Measurements from ENCODE around the gene PHF12. TPM values are rescaled to one million over a fixed set of nuclear protein-coding genes. Genes with fewer than 3 reads are reported as not detected.

PHF12 gene
- total and polyA plus RNA-seq, 2 of the 13 experiments (the other 11 are each of a cell fraction or from before 2014, with no cell fraction given) = 9.8 to 17.1 TPM

GRCh38 chr17:28881533-28882056, 69.7 kb downstream of the PHF12 start:
- H4K20me1 ChIP-seq (ENCODE audit: insufficient read depth, low read length) = no peaks in the 10 kb centered on the region
- no peaks in the 10 kb centered on the region for H3K9me3 ChIP-seq (ENCODE audit: low read length)
- no peak for TF ChIP-seq ZBTB4 (CRISPR knock-in tag; IDR thresholded peaks at IDR 0.05; ENCODE audit: borderline replicate concordance)
- TF ChIP-seq ZSCAN29 (CRISPR knock-in tag; conservative IDR thresholded peaks at IDR 0.05) = no peak
- no peak for TF ChIP-seq ZKSCAN8 (CRISPR knock-in tag; IDR thresholded peaks at IDR 0.05; ENCODE audit: borderline replicate concordance)
- no peak for TF ChIP-seq LCORL (IDR thresholded peaks at IDR 0.05)
- no peak for TF ChIP-seq LCORL (CRISPR knock-in tag; IDR thresholded peaks at IDR 0.05)
- TF ChIP-seq MXI1 (IDR thresholded peaks at IDR 0.05; ENCODE audit: borderline replicate concordance, low read depth, low read length) = no peak
- TF ChIP-seq CHD2 (IDR thresholded peaks at IDR 0.05; ENCODE audit: low read depth, low read length) = no peak
- TF ChIP-seq ZNF44 (CRISPR knock-in tag; IDR thresholded peaks at IDR 0.05) = no peak
- TF ChIP-seq ARNT2 (CRISPR knock-in tag; IDR thresholded peaks at IDR 0.05; ENCODE audit: low read depth) = no peak
- no peak for TF ChIP-seq SMAD9 (CRISPR knock-in tag; IDR thresholded peaks at IDR 0.05)
- TF ChIP-seq ZZZ3 (CRISPR knock-in tag; IDR thresholded peaks at IDR 0.05; ENCODE audit: borderline replicate concordance) = no peak
- no peak for TF ChIP-seq GLI4 (CRISPR knock-in tag; IDR thresholded peaks at IDR 0.05; ENCODE audit: borderline replicate concordance)
- no peak for TF ChIP-seq ZNF3 (CRISPR knock-in tag; IDR thresholded peaks at IDR 0.05)
- TF ChIP-seq ZNF468 (CRISPR knock-in tag; IDR thresholded peaks at IDR 0.05) = no peak
- TF ChIP-seq KLF6 (CRISPR knock-in tag; IDR thresholded peaks at IDR 0.05) = no peak
- TF ChIP-seq MAZ (IDR thresholded peaks at IDR 0.05; ENCODE audit: borderline replicate concordance, low read depth, low read length) = no peak
- no peak for TF ChIP-seq MAZ (CRISPR knock-in tag; IDR thresholded peaks at IDR 0.05; ENCODE audit: low read depth)
- TF ChIP-seq CTCF (CRISPR knock-in tag; IDR thresholded peaks at IDR 0.05) = no peak
- no peak for TF ChIP-seq HOMEZ (CRISPR knock-in tag; IDR thresholded peaks at IDR 0.05; ENCODE audit: low read depth)
- intact Hi-C loops (cut with micrococcal nuclease; ENCODE audit: unreplicated experiment) = no loop called here
- no TSS peak for BruUV-seq (replicated peaks)
- 99% methylated on average over 16 of the region's 17 CpGs for WGBS (ENCODE audit: low lambda C conversion rate)
- CTCF ChIA-PET (ENCODE audit: low intra/inter-chr PET ratio, low total read pairs) = no interaction called here
- ATAC-seq (no peak), FAIRE-seq (no peak), DNase-seq (ENCODE audit: low spot score) (no peak)
- H3K9ac ChIP-seq (ENCODE audit: insufficient read depth, low read depth, low read length) = no peak overlapping the region
- no peak overlapping the region for H2AFZ ChIP-seq (ENCODE audit: low read length)
- no peaks in the 10 kb centered on the region for H3K27me3 ChIP-seq (ENCODE audit: control insufficient read depth in 1 of 2, insufficient read depth in 2 of 2, low read length in 2 of 2)
- no peak overlapping the region for H3K4me2 ChIP-seq (ENCODE audit: low read depth, low read length)
- H3K27ac ChIP-seq (ENCODE audit: extremely low read length, insufficient read depth, low read length) = no peak overlapping the region
- H3K36me3 ChIP-seq (replicated peaks in 1 of 2; ENCODE audit: control insufficient read depth in 1 of 2, insufficient read depth in 2 of 2, low read length in 2 of 2) = peaks cover 27 to 62% of the 10 kb centered on the region in 2 experiments
- POLR2A ChIA-PET = interaction anchor here (0.6 kb wide), 1 partner anchor 9 kb away, joined by 3 read pairs; no protein-coding TSS in a partner anchor
- in situ Hi-C loops (cut with HindIII; ENCODE audit: extremely low pct_ligation_motif_present, low pct_unique_long_range_greater_than_20kb) = loop anchor here (10.0 to 25.0 kb wide), 2 partner anchors 117 to 244 kb away; partner anchors contain the start of gene BLTP2
- no peak overlapping the region for H3K4me3 ChIP-seq (replicated peaks in 1 of 3; ENCODE audit: insufficient read depth in 1 of 3, low read depth in 2 of 3, low read length in 3 of 3)
- no peaks in the 10 kb centered on the region for H3K79me2 ChIP-seq (ENCODE audit: insufficient read depth, low read length)
- H3K4me1 ChIP-seq (ENCODE audit: insufficient read depth, low read length) = no peaks in the 10 kb centered on the region
